ENCODE data around the gene FSTL3.

GRCh38 chr19:728011-728410 lies 51.8 kb downstream of the FSTL3 start:
- TF ChIP-seq CTCF (IDR thresholded peaks at IDR 0.05): no peak
- TF ChIP-seq EZH2phosphoT487 (IDR thresholded peaks at IDR 0.05): no peak
